OCI-LY7 (cell line): ENCODE results near the gene THOP1. TPM values are rescaled to one million over a fixed set of nuclear protein-coding genes. Genes with fewer than 3 reads are reported as not detected.

ENCODE experiments used
- BruUV-seq: library from RNA; stranded (reverse); fragments of 400-500 nt; replicated peaks from 2 replicates; lab custom pipeline; 2021; lab: Mats Ljungman, UMichigan
- CTCF ChIA-PET: fragments of 300-600 bp; sonication (Branson Sonifier 250); formaldehyde crosslinking; loops from one replicate; lab custom pipeline; 2022; ENCODE audit warnings: antibody characterized with exemption; ENCODE audit not compliant: unreplicated experiment; lab: Charles Lee
- POLR2A ChIA-PET: fragments of 300-600 bp; sonication (Branson Sonifier 250); formaldehyde crosslinking; loops from one replicate; lab custom pipeline; 2022; ENCODE audit warnings: antibody characterized with exemption; lab: Charles Lee
- DNase-seq: peaks from one replicate; pipeline ENCODE4 v3.0.0-alpha.2; 2015; ENCODE audit warnings: low spot score
- H2AFZ ChIP-seq: fragments of 200-600 bp; sonication (generic), shearing (Covaris generic); 2 replicates; pipeline ENCODE4 v1.6.1; 2014; ENCODE audit warnings: mild to moderate bottlenecking, antibody characterized with exemption, low read length, moderate library complexity
- H3K27ac ChIP-seq: fragments of 200-600 bp; sonication (generic); 2 replicates; pipeline ENCODE4 v1.5.1; 2014; ENCODE audit warnings: mixed run types, low read depth, mild to moderate bottlenecking, moderate library complexity, low read length, inconsistent platforms; ENCODE audit not compliant: poor library complexity, severe bottlenecking
- H3K36me3 ChIP-seq: fragments of 200-600 bp; sonication (generic); 2 replicates; pipeline ENCODE4 v1.6.1; 2014; ENCODE audit warnings: mild to moderate bottlenecking, antibody characterized with exemption, low read length, moderate library complexity, mixed read lengths; ENCODE audit not compliant: insufficient read depth
- H3K4me1 ChIP-seq: fragments of 200-600 bp; sonication (generic); 2 replicates; pipeline ENCODE4 v1.5.1; 2014; ENCODE audit warnings: mild to moderate bottlenecking, low read length; ENCODE audit not compliant: insufficient read depth, poor library complexity, severe bottlenecking
- H3K4me2 ChIP-seq: fragments of 200-600 bp; sonication (generic); 2 replicates; pipeline ENCODE4 v1.6.1; 2014; ENCODE audit warnings: mild to moderate bottlenecking, low read length
- H3K4me3 ChIP-seq: fragments of 200-600 bp; sonication (generic); 2 replicates; pipeline ENCODE4 v1.5.1; 2014; ENCODE audit warnings: mild to moderate bottlenecking, low read depth, low read length; ENCODE audit not compliant: poor library complexity, severe bottlenecking
- H3K79me2 ChIP-seq: fragments of 200-600 bp; sonication (generic); 2 replicates; pipeline ENCODE4 v1.6.1; 2016; ENCODE audit warnings: low read depth, mild to moderate bottlenecking, low read length, moderate library complexity, mixed read lengths; ENCODE audit not compliant: insufficient read depth
- H3K9me2 ChIP-seq: fragments of 200-600 bp; sonication (generic); 2 replicates; pipeline ENCODE4 v1.6.1; 2016; ENCODE audit warnings: mild to moderate bottlenecking, low read length, mixed read lengths; ENCODE audit not compliant: insufficient read depth
- H3K9me3 ChIP-seq: fragments of 200-600 bp; sonication (generic); 2 replicates; pipeline ENCODE4 v1.6.1; 2014; ENCODE audit warnings: mild to moderate bottlenecking, mixed run types, low read length, mixed read lengths
- H4K20me1 ChIP-seq: fragments of 200-600 bp; sonication (generic); 2 replicates; pipeline ENCODE4 v1.6.1; 2014; ENCODE audit warnings: mild to moderate bottlenecking, antibody characterized with exemption, low read length, moderate library complexity, mixed read lengths; ENCODE audit not compliant: insufficient read depth
- EZH2phosphoT487 ChIP-seq: fragments of 200-600 bp; sonication (generic); IDR thresholded peaks from 2 replicates; pipeline ENCODE4 v1.6.1; 2018; ENCODE audit warnings: low read depth, borderline replicate concordance, mild to moderate bottlenecking, mixed run types, antibody characterized with exemption, low read length, moderate library complexity, mixed read lengths
- intact Hi-C: fragments of 100-400 bp; cut with micrococcal nuclease; formaldehyde crosslinking; loops from one replicate; pipeline ENCODE4 v1.10.0; 2022; ENCODE audit not compliant: unreplicated experiment
- total RNA-seq, 2 experiments: library from RNA; depleted of rRNA in 1 of 2; stranded (reverse); fragments of >200 nt in 1 of 2; shearing (Covaris generic) in 1 of 2; gene quantifications; 2 replicates each; pipeline ENCODE4 v1.2.3, GENCODE V29; 2014 to 2022
- TF ChIP-seq, protein P1 (sequence below): fragments of 200-600 bp; sonication (generic); conservative IDR thresholded peaks from 2 replicates; pipeline ENCODE4 v1.5.1; 2014; ENCODE audit warnings: mild to moderate bottlenecking, antibody characterized with exemption, low read length, moderate library complexity, mixed read lengths

Gene THOP1
- total RNA-seq, 2 experiments from 2014 or later = 170 to 191 TPM

DNA sequence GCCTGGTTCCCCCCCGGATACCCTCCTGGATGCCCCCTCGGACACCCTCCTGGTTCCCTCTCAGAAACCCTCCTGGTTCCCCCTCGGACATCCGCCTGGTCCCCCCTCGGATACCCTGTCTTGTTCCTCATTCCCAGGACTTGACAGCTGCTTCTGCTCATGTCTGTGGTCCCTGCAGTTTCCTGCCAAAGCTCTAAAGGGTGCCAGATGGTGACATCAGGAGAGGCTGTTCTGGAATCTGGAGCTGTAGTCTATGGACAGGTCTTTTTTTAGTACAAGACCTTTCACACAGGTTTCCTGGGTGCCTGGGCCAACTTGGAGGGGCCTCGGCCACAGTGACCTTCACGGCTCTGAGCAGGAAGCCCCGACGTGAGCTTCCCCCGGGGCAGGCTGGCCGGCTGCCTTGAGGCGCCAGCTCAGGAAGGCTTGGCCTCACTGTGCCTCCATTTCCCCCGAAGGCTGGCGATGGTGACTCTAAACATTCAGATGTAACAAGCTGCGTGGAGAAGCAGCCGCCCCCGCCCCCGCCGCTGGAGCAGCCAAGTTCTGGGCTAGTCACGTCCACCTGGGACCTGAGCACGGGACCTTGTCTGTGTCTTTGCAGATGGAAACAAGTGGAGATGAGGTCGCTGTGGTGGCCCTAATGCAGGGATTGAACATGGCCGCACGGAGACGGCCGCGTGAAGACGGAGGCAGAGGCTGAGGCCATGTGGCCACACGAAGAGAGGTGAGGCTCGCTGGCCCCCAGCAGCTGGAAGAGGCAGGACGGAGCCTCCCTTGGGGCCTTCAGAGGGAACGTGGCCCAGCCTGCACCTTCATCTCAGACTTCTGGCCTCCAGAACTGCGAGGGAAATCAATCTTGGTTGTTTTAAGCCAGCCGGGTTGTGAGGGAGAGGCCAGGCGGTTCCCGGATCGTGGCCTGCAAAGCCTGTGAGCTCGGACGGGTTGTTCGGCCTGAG, 15.0 kb upstream of the THOP1 start:
- intact Hi-C loops = no loop called here
- Histone ChIP-seq H3K79me2 (peaks cover 54% of the 10 kb centered on the region), H3K4me3 (no peak overlapping the region), H3K9me2 (no peaks in the 10 kb centered on the region), H2AFZ (no peak overlapping the region), H3K36me3 (peaks cover 62% of the 10 kb centered on the region), H3K27ac (no peak overlapping the region), H3K9me3 (no peaks in the 10 kb centered on the region), H4K20me1 (peaks cover 11% of the 10 kb centered on the region), H3K4me2 (no peak overlapping the region), H3K4me1 (peaks cover 16% of the 10 kb centered on the region)
- POLR2A ChIA-PET = no interaction called here
- CTCF ChIA-PET = no interaction called here
- TF ChIP-seq EZH2phosphoT487 = no peak
- TF ChIP-seq, protein P1, sequence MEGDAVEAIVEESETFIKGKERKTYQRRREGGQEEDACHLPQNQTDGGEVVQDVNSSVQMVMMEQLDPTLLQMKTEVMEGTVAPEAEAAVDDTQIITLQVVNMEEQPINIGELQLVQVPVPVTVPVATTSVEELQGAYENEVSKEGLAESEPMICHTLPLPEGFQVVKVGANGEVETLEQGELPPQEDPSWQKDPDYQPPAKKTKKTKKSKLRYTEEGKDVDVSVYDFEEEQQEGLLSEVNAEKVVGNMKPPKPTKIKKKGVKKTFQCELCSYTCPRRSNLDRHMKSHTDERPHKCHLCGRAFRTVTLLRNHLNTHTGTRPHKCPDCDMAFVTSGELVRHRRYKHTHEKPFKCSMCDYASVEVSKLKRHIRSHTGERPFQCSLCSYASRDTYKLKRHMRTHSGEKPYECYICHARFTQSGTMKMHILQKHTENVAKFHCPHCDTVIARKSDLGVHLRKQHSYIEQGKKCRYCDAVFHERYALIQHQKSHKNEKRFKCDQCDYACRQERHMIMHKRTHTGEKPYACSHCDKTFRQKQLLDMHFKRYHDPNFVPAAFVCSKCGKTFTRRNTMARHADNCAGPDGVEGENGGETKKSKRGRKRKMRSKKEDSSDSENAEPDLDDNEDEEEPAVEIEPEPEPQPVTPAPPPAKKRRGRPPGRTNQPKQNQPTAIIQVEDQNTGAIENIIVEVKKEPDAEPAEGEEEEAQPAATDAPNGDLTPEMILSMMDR = no peak
- BruUV-seq = no TSS peak
- no peak for DNase-seq

DNA sequence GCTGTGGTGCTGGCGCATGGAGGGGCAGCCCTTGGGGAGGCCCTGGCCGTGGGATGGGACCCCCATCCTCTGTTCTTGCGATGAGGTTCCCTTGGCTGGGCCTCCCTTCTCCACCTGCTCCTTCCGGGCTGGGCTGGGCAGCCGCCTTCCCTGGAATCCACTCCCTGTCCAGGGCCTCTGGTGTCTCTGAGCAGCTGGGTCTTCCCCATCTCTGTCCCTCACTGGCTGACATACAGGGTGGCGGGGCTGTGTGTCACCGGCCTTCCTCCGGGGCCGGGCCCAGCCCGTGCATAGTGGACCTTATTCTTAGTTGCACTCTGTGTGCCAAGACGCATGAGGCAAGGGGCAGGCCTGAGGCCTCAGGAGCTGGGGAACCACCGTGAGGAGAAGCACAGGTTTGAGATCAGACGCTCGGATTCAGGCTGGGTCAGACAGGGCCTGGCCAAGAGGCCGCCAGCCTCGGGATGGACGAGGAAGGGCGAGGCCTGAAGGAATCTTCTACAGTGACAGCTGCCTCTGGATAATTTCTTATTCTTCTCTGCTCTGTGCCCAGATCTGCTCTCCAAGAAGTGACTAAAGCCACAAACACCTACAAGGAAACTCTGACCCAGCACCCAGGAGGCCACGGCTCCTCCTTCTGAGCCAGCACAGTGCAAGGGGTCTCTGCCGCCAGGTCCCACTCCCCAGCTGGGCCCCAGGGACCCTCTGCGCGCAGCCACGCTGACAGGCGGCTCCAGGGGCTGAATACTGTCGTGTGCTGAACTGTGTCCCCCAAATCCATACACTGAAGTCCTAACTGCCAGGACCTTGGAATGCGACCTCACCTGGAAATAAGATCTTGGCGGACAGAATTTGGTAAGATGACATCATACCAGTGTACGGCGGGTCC, 13.3 kb upstream of the THOP1 start:
- ChIA-PET POLR2A (no interaction called here), CTCF (no interaction called here)
- H3K4me2 ChIP-seq = no peak overlapping the region
- H3K4me3 ChIP-seq = no peak overlapping the region
- peaks cover 17% of the 10 kb centered on the region for H4K20me1 ChIP-seq
- H2AFZ ChIP-seq = no peak overlapping the region
- H3K9me3 ChIP-seq = no peaks in the 10 kb centered on the region
- peaks cover 60% of the 10 kb centered on the region for H3K36me3 ChIP-seq
- intact Hi-C loops = no loop called here
- no peaks in the 10 kb centered on the region for H3K9me2 ChIP-seq
- H3K79me2 ChIP-seq = peaks cover 70% of the 10 kb centered on the region
- TF ChIP-seq, protein P1 = no peak
- no peak for TF ChIP-seq EZH2phosphoT487
- peaks cover 22% of the 10 kb centered on the region for H3K4me1 ChIP-seq
- no TSS peak for BruUV-seq
- no peak overlapping the region for H3K27ac ChIP-seq
- no peak for DNase-seq
